Astrocyte (in vitro differentiated cells and primary cell): ENCODE data around the gene WASHC4. TPM values are rescaled to one million over a fixed set of nuclear protein-coding genes. Genes with fewer than 3 reads are reported as not detected.

Experiments used
- DNase-seq: peaks from one replicate; pipeline ENCODE4 v3.0.0-alpha.2; 2010; ENCODE audit warnings: low read depth
- FAIRE-seq: peaks from 2 replicates; lab custom pipeline; 2011; peaks lifted over from hg19 to GRCh38; lab: Jason Lieb, UNC
- H2AFZ ChIP-seq: 2 replicates; pipeline ENCODE4 v1.6.0; 2012; ENCODE audit warnings: low read depth, low read length, inconsistent platforms
- H3K27ac ChIP-seq: 2 replicates; pipeline ENCODE4 v1.5.1; 2011; ENCODE audit warnings: low read depth, low read length, inconsistent platforms
- H3K27me3 ChIP-seq: 2 replicates; pipeline ENCODE4 v1.6.0; 2011; ENCODE audit warnings: low read length, inconsistent platforms; ENCODE audit not compliant: insufficient read depth
- H3K36me3 ChIP-seq: 2 replicates; pipeline ENCODE4 v1.5.1; 2011; ENCODE audit warnings: low read length, inconsistent platforms; ENCODE audit not compliant: insufficient read depth
- H3K4me1 ChIP-seq: 2 replicates; pipeline ENCODE4 v1.5.1; 2011; ENCODE audit warnings: low read length, inconsistent platforms; ENCODE audit not compliant: insufficient read depth
- H3K4me2 ChIP-seq: 2 replicates; pipeline ENCODE4 v1.6.0; 2012; ENCODE audit warnings: low read length, inconsistent platforms
- H3K4me3 ChIP-seq: 2 replicates; pipeline ENCODE4 v1.5.1; 2011; ENCODE audit warnings: low read depth, mild to moderate bottlenecking, low read length, inconsistent platforms; ENCODE audit not compliant: insufficient read depth
- H3K79me2 ChIP-seq: 2 replicates; pipeline ENCODE4 v1.6.0; 2012; ENCODE audit warnings: mild to moderate bottlenecking, low read length, inconsistent platforms; ENCODE audit not compliant: insufficient read depth
- H3K9ac ChIP-seq: 2 replicates; pipeline ENCODE4 v1.6.0; 2012; ENCODE audit warnings: mild to moderate bottlenecking, low read length, inconsistent platforms
- H3K9me3 ChIP-seq: 2 replicates; pipeline ENCODE4 v1.5.1; 2012; ENCODE audit warnings: low read depth, mild to moderate bottlenecking, low read length, inconsistent platforms; ENCODE audit not compliant: insufficient read depth
- H4K20me1 ChIP-seq: 2 replicates; pipeline ENCODE4 v1.6.0; 2012; ENCODE audit warnings: low read length, inconsistent platforms; ENCODE audit not compliant: insufficient read depth
- H3K27ac Mint-ChIP-seq: one replicate; pipeline ENCODE4 v1.8.0; 2021; ENCODE audit warnings: mild to moderate bottlenecking, mixed read lengths; ENCODE audit not compliant: unreplicated experiment
- H3K27me3 Mint-ChIP-seq: one replicate; pipeline ENCODE4 v1.8.0; 2021; ENCODE audit warnings: low read depth, mixed read lengths; ENCODE audit not compliant: unreplicated experiment
- H3K36me3 Mint-ChIP-seq: one replicate; pipeline ENCODE4 v1.8.0; 2021; ENCODE audit warnings: low read depth, mixed read lengths; ENCODE audit not compliant: unreplicated experiment
- H3K4me1 Mint-ChIP-seq: one replicate; pipeline ENCODE4 v1.8.0; 2021; ENCODE audit warnings: low read depth, mixed read lengths; ENCODE audit not compliant: unreplicated experiment
- H3K4me3 Mint-ChIP-seq: one replicate; pipeline ENCODE4 v1.8.0; 2021; ENCODE audit warnings: mild to moderate bottlenecking, moderate library complexity, mixed read lengths; ENCODE audit not compliant: unreplicated experiment
- H3K9me3 Mint-ChIP-seq: one replicate; pipeline ENCODE4 v1.8.0; 2021; ENCODE audit warnings: mild to moderate bottlenecking, mixed read lengths; ENCODE audit not compliant: unreplicated experiment
- CTCF ChIP-seq: IDR thresholded peaks from 2 replicates; pipeline ENCODE4 v1.5.1; 2011; ENCODE audit warnings: low read depth, mild to moderate bottlenecking, inconsistent platforms, low read length, moderate library complexity; ENCODE audit not compliant: insufficient read depth
- EZH2 ChIP-seq: IDR thresholded peaks from 2 replicates; pipeline ENCODE4 v1.6.1; 2012; ENCODE audit warnings: mild to moderate bottlenecking, low read length, inconsistent platforms; ENCODE audit not compliant: insufficient read depth
- total RNA-seq: library from RNA; stranded (reverse); gene quantifications from 2 replicates; pipeline ENCODE4 v1.2.1, GENCODE V29; 2021

WASHC4 gene
- total RNA-seq, 1 donor from 2014 or later, result 51.1 TPM

GRCh38 chr12:105214148-105214547 lies 106.6 kb downstream of the WASHC4 start:
- Histone ChIP-seq H3K9me3 (no peaks in the 10 kb centered on the region), H3K4me1 (peaks cover 20% of the 10 kb centered on the region), H3K79me2 (peaks cover 8% of the 10 kb centered on the region), H3K9ac (no peak overlapping the region), H3K27me3 (no peaks in the 10 kb centered on the region), H2AFZ (no peak overlapping the region), H3K4me3 (no peak overlapping the region), H4K20me1 (peaks cover 5% of the 10 kb centered on the region), H3K4me2 (no peak overlapping the region), H3K36me3 (peaks cover 25% of the 10 kb centered on the region), H3K27ac (peak overlapping the region; percentile 35)
- Mint-ChIP-seq H3K27ac (peak overlapping the region; percentile 81), H3K4me1 (peaks cover 28% of the 10 kb centered on the region), H3K4me3 (no peak overlapping the region), H3K36me3 (peaks cover 27% of the 10 kb centered on the region), H3K9me3 (no peaks in the 10 kb centered on the region), H3K27me3 (no peaks in the 10 kb centered on the region)
- TF ChIP-seq EZH2, result no peak
- TF ChIP-seq CTCF, result no peak
- no peak for FAIRE-seq
- DNase-seq, result peak; percentile 32

DNA sequence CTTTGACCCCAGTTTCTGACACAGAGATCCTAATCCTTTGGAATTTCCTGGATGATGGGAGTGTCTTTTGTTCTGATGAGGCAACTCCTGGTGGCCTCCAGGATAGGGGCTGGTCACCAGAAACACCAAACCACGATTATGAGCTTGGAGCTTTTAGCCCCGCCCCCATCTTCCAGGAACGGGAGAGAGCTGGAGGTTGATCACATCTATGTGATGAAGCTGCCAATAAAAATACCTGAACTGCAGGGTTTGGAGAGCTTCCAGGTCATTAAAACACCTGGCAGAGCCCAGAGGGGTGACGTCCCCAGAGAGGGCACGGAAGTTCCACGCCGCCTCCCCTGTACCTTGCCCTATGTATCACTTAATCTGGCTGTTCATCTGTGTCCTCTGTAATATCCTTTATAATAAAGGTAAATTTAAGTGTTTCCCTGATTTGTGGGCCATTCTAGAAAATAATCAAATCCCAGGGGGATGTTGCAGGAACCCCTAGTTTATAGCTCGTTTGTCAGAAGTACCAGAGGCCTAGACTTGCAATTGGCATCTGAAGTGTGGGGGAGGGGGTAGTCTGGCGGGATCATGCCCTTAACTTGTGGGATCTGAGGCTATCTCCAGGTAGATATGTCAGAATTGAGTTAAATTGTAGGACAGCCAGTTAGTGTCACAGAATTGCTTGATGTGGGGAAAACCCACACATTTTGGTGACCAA lies 107.3 kb downstream of the WASHC4 start:
- H3K36me3 Mint-ChIP-seq, result peaks cover 27% of the 10 kb centered on the region
- no peaks in the 10 kb centered on the region for H3K27me3 ChIP-seq
- peaks cover 12% of the 10 kb centered on the region for H4K20me1 ChIP-seq
- H3K79me2 ChIP-seq, result peaks cover 14% of the 10 kb centered on the region
- H3K4me1 ChIP-seq, result peaks cover 20% of the 10 kb centered on the region
- no peak overlapping the region for H3K4me2 ChIP-seq
- no peaks in the 10 kb centered on the region for H3K27me3 Mint-ChIP-seq
- H3K27ac ChIP-seq, result peak overlapping the region; percentile 35
- peaks cover 25% of the 10 kb centered on the region for H3K36me3 ChIP-seq
- no peaks in the 10 kb centered on the region for H3K9me3 ChIP-seq
- TF ChIP-seq CTCF (no peak), EZH2 (no peak)
- no peak overlapping the region for H2AFZ ChIP-seq
- DNase-seq (no peak), FAIRE-seq (no peak)
- no peak overlapping the region for H3K4me3 Mint-ChIP-seq
- H3K4me1 Mint-ChIP-seq, result peaks cover 33% of the 10 kb centered on the region
- no peak overlapping the region for H3K4me3 ChIP-seq
- H3K9me3 Mint-ChIP-seq, result no peaks in the 10 kb centered on the region
- H3K9ac ChIP-seq, result no peak overlapping the region
- H3K27ac Mint-ChIP-seq, result peak overlapping the region; percentile 81

- Histone ChIP-seq H3K27ac (no peak overlapping the region), H3K4me3 (no peak overlapping the region), H3K27me3 (no peaks in the 10 kb centered on the region), H4K20me1 (peaks cover 46% of the 10 kb centered on the region), H3K36me3 (peaks cover 28% of the 10 kb centered on the region), H2AFZ (no peak overlapping the region), H3K79me2 (peaks cover 47% of the 10 kb centered on the region), H3K9me3 (no peaks in the 10 kb centered on the region), H3K4me2 (no peak overlapping the region), H3K4me1 (peaks cover 9% of the 10 kb centered on the region), H3K9ac (no peak overlapping the region)
- no peak overlapping the region for H3K27ac Mint-ChIP-seq
- no peak for FAIRE-seq
- no peaks in the 10 kb centered on the region for H3K9me3 Mint-ChIP-seq
- no peak overlapping the region for H3K4me3 Mint-ChIP-seq
- TF ChIP-seq EZH2, result no peak
- no peak for TF ChIP-seq CTCF
- no peaks in the 10 kb centered on the region for H3K27me3 Mint-ChIP-seq
- H3K4me1 Mint-ChIP-seq, result peaks cover 34% of the 10 kb centered on the region
- DNase-seq, result no peak
- peaks cover 46% of the 10 kb centered on the region for H3K36me3 Mint-ChIP-seq
These were observed 110.9 kb downstream of the WASHC4 start for GRCh38 chr12:105218434-105218833.
